Dendritic cell treated with granulocyte-macrophage colony-stimulating factor and Interleukin-4, amounts not matched to agents 40 ng/mL and 50 ng/mL, for 4 days (primary cell): Measurements from ENCODE around the gene SLC2A11.
"Not testable (repeated sequence)": the region's sequence is repeated elsewhere in the genome, so short reads cannot be mapped to it uniquely, and the experiment has no call there.

Experiments used
- H3K27ac Mint-ChIP-seq: one replicate; pipeline ENCODE4 v1.8.0; 2022; ENCODE audit warnings: mild to moderate bottlenecking, mixed read lengths
- H3K27me3 Mint-ChIP-seq: one replicate; pipeline ENCODE4 v1.8.0; 2022; ENCODE audit warnings: mild to moderate bottlenecking, mixed read lengths
- H3K36me3 Mint-ChIP-seq: one replicate; pipeline ENCODE4 v1.8.0; 2022; ENCODE audit warnings: low read depth, mixed read lengths
- H3K4me1 Mint-ChIP-seq: one replicate; pipeline ENCODE4 v1.8.0; 2022; ENCODE audit warnings: low read depth, mixed read lengths
- H3K4me3 Mint-ChIP-seq: one replicate; pipeline ENCODE4 v1.8.0; 2022; ENCODE audit warnings: mild to moderate bottlenecking, moderate library complexity, mixed read lengths
- H3K9me3 Mint-ChIP-seq: one replicate; pipeline ENCODE4 v1.8.0; 2022; ENCODE audit warnings: mixed read lengths
- intact Hi-C: fragments of 100-400 bp; cut with micrococcal nuclease; formaldehyde crosslinking; loops from one replicate; pipeline ENCODE4 v1.15.0; 2022

Gene SLC2A11

GRCh38 chr22:23908587-23909205 is 51.0 kb downstream of the SLC2A11 start:
- intact Hi-C loops: no loop called here
- peaks cover 1% of the 10 kb centered on the region for H3K27me3 Mint-ChIP-seq
- no peak overlapping the region for H3K4me3 Mint-ChIP-seq
- no peaks in the 10 kb centered on the region for H3K9me3 Mint-ChIP-seq
- H3K27ac Mint-ChIP-seq: no peak overlapping the region
- peaks cover 3% of the 10 kb centered on the region for H3K36me3 Mint-ChIP-seq
- peaks cover 8% of the 10 kb centered on the region for H3K4me1 Mint-ChIP-seq

DNA sequence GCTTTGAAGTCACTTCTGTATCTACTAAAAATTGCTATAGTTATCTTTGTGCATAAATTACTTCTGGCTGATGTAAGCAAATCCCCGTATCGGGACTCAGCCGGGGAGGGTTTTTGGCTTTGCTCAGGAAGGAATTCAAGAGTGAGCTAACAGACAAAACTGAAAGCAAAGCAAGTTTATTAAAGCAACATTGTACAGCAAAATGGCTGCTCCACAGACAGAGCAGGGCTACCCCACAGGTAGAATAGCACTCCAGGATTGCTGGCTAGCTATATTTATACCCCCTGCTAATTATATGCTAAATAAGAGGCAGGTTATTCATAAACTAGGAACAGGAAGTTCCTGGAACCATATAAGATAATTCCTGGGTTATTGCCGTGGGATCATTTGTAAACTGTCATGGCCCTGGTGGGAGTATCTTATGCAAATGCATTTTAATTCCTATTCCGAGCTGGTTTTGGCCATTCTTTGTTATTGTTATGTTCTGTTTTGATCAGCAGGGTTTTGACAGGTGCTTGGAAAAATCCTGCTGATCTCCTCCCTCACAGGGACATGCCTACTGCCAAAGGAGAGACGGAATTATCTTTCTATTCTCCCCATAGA is 51.7 kb downstream of the SLC2A11 start:
- Mint-ChIP-seq H3K4me3 (no peak overlapping the region), H3K27ac (no peak overlapping the region), H3K36me3 (peaks cover 6% of the 10 kb centered on the region), H3K9me3 (no peaks in the 10 kb centered on the region), H3K4me1 (peaks cover 10% of the 10 kb centered on the region), H3K27me3 (peaks cover 1% of the 10 kb centered on the region)
- intact Hi-C loops: no loop called here

DNA sequence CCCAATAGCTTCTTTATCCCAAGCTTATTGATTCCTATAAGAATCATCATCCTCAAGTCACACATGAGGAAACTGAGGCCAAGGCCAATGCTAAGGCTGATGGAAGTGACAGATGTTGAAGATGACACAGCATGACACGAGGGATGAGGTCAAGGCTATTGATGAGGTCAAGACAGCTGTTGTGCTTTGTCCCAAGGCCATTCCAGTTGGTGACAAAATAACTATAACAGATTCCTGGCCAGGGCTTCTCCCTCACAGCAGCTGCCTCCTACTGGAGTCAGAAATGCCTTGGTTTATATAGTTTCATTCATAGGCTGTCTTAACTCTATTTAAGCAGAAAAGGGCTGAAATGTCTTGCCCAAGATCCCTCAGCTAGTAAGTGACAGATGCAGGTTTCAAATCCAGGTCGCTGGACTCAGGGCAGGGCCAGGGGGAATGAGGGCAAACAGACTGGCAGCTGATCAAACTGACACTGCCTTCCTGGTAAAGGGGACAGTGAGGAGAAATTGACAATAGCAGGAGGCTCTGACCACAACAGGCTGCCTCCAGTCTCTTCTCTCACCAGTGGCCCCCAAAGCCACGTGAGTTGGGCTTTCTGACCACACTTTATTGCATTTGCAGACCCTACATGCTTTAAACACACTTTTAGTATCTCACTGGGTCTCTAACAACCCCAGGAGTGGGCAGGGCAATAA is 53.0 kb downstream of the SLC2A11 start:
- peaks cover 22% of the 10 kb centered on the region for H3K4me1 Mint-ChIP-seq
- no peaks in the 10 kb centered on the region for H3K27me3 Mint-ChIP-seq
- intact Hi-C loops: loop anchor here (5.0 to 10.0 kb wide), 3 partner anchors 53 to 126 kb away; partner anchors contain the start of genes DDT, SLC2A11 and SMARCB1
- H3K36me3 Mint-ChIP-seq: peaks cover 6% of the 10 kb centered on the region
- H3K9me3 Mint-ChIP-seq: no peaks in the 10 kb centered on the region
- no peak overlapping the region for H3K27ac Mint-ChIP-seq
- no peak overlapping the region for H3K4me3 Mint-ChIP-seq

DNA sequence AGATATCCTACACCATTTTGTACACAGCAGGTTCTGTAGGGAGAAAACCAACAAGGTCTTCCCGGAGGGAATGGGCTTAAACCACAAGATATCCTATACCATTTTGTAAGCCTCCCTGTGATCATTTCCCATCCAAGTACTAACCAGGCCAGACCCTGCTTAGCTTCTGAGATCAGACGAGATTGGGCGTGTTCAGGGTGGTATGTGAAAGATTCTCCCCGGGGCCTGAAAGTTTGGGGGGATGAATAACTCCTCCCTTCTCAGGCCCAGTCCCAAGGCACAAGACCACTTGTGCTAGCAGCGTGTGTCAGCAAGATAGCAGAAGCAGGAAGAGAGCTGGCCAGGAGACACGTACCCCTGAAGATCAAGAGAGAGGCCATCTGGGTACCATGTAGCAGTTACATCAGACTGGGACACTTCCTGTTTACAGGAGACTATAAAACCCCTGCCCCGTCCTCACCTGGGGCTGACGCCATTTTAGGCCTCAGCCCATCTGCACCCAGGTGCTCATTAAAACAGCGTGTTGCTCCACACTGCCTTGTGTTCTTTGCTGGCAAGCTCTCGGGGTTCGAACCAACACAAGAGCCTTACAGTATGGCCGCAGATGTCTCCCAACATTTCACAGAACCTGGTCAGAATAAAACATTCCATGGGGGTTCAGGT is 53.8 kb downstream of the SLC2A11 start:
- H3K36me3 Mint-ChIP-seq: peaks cover 8% of the 10 kb centered on the region
- no peak overlapping the region for H3K27ac Mint-ChIP-seq
- intact Hi-C loops: loop anchor here (5.0 to 10.0 kb wide), 3 partner anchors 54 to 127 kb away; partner anchors contain the start of genes DDT, SLC2A11 and SMARCB1
- no peak overlapping the region for H3K4me3 Mint-ChIP-seq
- H3K27me3 Mint-ChIP-seq: no peaks in the 10 kb centered on the region
- peaks cover 24% of the 10 kb centered on the region for H3K4me1 Mint-ChIP-seq
- H3K9me3 Mint-ChIP-seq: no peaks in the 10 kb centered on the region

- Mint-ChIP-seq H3K4me1 (peaks cover 24% of the 10 kb centered on the region), H3K9me3 (no peaks in the 10 kb centered on the region), H3K4me3 (no peak overlapping the region), H3K27ac (no peak overlapping the region), H3K27me3 (no peaks in the 10 kb centered on the region), H3K36me3 (peaks cover 10% of the 10 kb centered on the region)
- intact Hi-C loops: loop anchor here (2.0 to 10.0 kb wide), 4 partner anchors 18 to 128 kb away; partner anchors contain the start of genes DDT, MIF, SLC2A11 and SMARCB1
Measured at GRCh38 chr22:23912293-23912903, 54.7 kb downstream of the SLC2A11 start.

GRCh38 chr22:23913306-23913660 is 55.6 kb downstream of the SLC2A11 start:
- H3K9me3 Mint-ChIP-seq: no peaks in the 10 kb centered on the region
- H3K27ac Mint-ChIP-seq: peak overlapping the region; percentile 96
- peaks cover 24% of the 10 kb centered on the region for H3K4me1 Mint-ChIP-seq
- intact Hi-C loops: loop anchor here (2.0 to 10.0 kb wide), 4 partner anchors 18 to 128 kb away; partner anchors contain the start of genes DDT, MIF, SLC2A11 and SMARCB1
- H3K27me3 Mint-ChIP-seq: no peaks in the 10 kb centered on the region
- peaks cover 10% of the 10 kb centered on the region for H3K36me3 Mint-ChIP-seq
- H3K4me3 Mint-ChIP-seq: peak overlapping the region; percentile 95

- Mint-ChIP-seq H3K27me3 (no peaks in the 10 kb centered on the region), H3K9me3 (no peaks in the 10 kb centered on the region), H3K4me3 (peak overlapping the region; percentile 95), H3K27ac (peak overlapping the region; percentile 96), H3K4me1 (peaks cover 24% of the 10 kb centered on the region), H3K36me3 (peaks cover 10% of the 10 kb centered on the region)
- intact Hi-C loops: loop anchor here (2.0 to 10.0 kb wide), 4 partner anchors 19 to 129 kb away; partner anchors contain the start of genes DDT, MIF, SLC2A11 and SMARCB1
Measured at GRCh38 chr22:23913661-23914353, 56.1 kb downstream of the SLC2A11 start.

- Mint-ChIP-seq H3K9me3 (no peaks in the 10 kb centered on the region), H3K4me1 (peaks cover 24% of the 10 kb centered on the region), H3K4me3 (no peak overlapping the region), H3K27ac (peak overlapping the region; percentile 96), H3K36me3 (peaks cover 22% of the 10 kb centered on the region), H3K27me3 (peaks cover 2% of the 10 kb centered on the region)
- intact Hi-C loops: loop anchor here (10.0 kb wide), 1 partner anchor 130 kb away; the partner anchor contains the start of gene SMARCB1
Measured at GRCh38 chr22:23915290-23915689, 57.6 kb downstream of the SLC2A11 start.

GRCh38 chr22:23920267-23920611 is 62.6 kb downstream of the SLC2A11 start:
- H3K27ac Mint-ChIP-seq, H3K4me3 Mint-ChIP-seq, intact Hi-C loops, H3K9me3 Mint-ChIP-seq, H3K27me3 Mint-ChIP-seq, H3K4me1 Mint-ChIP-seq: not testable (repeated sequence)
- H3K36me3 Mint-ChIP-seq: peaks cover 42% of the 10 kb centered on the region

DNA sequence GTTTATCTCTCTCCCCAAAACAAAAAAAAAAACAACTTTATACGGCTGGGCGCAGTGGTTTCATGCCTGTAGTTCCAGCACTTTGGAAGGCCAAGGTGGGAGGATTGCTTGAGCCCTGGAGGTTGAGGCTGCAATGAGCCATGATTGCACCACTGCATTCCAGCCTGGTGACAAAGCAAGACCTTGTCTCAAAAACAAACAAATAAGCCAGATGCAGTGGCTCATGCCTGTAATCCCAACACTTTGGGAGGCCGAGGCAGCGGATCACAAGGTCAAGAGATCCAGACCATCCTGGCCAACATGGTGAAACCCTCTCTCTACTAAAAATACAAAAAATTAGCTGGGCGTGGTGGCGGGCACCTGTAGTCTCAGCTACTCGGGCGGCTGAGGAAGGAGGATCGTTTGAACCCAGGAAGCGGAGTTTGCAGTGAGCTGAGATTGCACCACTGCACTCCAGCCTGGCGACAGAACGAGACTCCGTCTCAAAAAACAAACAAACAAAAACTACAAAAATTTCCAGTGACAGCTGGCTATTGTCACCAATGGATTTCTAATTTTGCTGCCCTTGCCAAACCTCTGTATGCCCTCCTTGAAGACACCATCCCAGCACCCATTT is 64.0 kb downstream of the SLC2A11 start:
- peaks cover 53% of the 10 kb centered on the region for H3K36me3 Mint-ChIP-seq
- H3K27ac Mint-ChIP-seq, intact Hi-C loops, H3K4me1 Mint-ChIP-seq, H3K4me3 Mint-ChIP-seq: not testable (repeated sequence)
- H3K27me3 Mint-ChIP-seq: peaks cover 10% of the 10 kb centered on the region
- H3K9me3 Mint-ChIP-seq: peaks cover 23% of the 10 kb centered on the region

- peaks cover 65% of the 10 kb centered on the region for H3K36me3 Mint-ChIP-seq
- no peak overlapping the region for H3K4me3 Mint-ChIP-seq
Measured at GRCh38 chr22:23922921-23923320, 65.2 kb downstream of the SLC2A11 start.

GRCh38 chr22:23925020-23925606 is 67.4 kb downstream of the SLC2A11 start:
- peaks cover 9% of the 10 kb centered on the region for H3K27me3 Mint-ChIP-seq
- peaks cover 69% of the 10 kb centered on the region for H3K36me3 Mint-ChIP-seq
- peaks cover 31% of the 10 kb centered on the region for H3K9me3 Mint-ChIP-seq
- no peak overlapping the region for H3K4me3 Mint-ChIP-seq
- no peaks in the 10 kb centered on the region for H3K4me1 Mint-ChIP-seq
- intact Hi-C loops: no loop called here
- no peak overlapping the region for H3K27ac Mint-ChIP-seq

More at GRCh38 chr22:23922921-23923320, 65.2 kb downstream of the SLC2A11 start:
- Mint-ChIP-seq H3K27me3 (peaks cover 11% of the 10 kb centered on the region), H3K27ac (no peak overlapping the region), H3K9me3 (peaks cover 29% of the 10 kb centered on the region), H3K4me1 (no peaks in the 10 kb centered on the region)
- intact Hi-C loops: no loop called here
